HS-5 (cell line): ENCODE measurements around the gene SUPT7L.

ENCODE experiments used
- DNase-seq: peaks from one replicate; pipeline ENCODE4 v3.0.0-alpha.2; 2012; ENCODE audit warnings: low read depth

SUPT7L gene

GRCh38 chr2:27663285-27664153, at the start of gene SUPT7L, which contains the start of gene SLC4A1AP:
SUPT7L (minus strand) TSS chr2:27663614; CDS start chr2:27662192, 1,422 bp downstream.
SLC4A1AP (plus strand) TSS chr2:27663889; CDS start chr2:27663915, 26 bp downstream.
- peak; percentile 85 for DNase-seq

- no peak for DNase-seq
Observed at GRCh38 chr2:27713201-27713600, 49.8 kb upstream of the SUPT7L start.

- DNase-seq = no peak
Observed at GRCh38 chr2:27712522-27712921, 49.1 kb upstream of the SUPT7L start.

- DNase-seq = no peak
Observed at GRCh38 chr2:27711804-27712203, 48.4 kb upstream of the SUPT7L start.

- no peak for DNase-seq
Observed at GRCh38 chr2:27710640-27711430, 47.4 kb upstream of the SUPT7L start.

GRCh38 chr2:27709960-27710575, 46.7 kb upstream of the SUPT7L start:
- no peak for DNase-seq

GRCh38 chr2:27709326-27709725, 45.9 kb upstream of the SUPT7L start:
- DNase-seq = no peak

GRCh38 chr2:27708666-27709065, 45.3 kb upstream of the SUPT7L start:
- DNase-seq = no peak

GRCh38 chr2:27708257-27708654, 44.8 kb upstream of the SUPT7L start:
- no peak for DNase-seq

GRCh38 chr2:27707462-27708256, 44.2 kb upstream of the SUPT7L start:
- no peak for DNase-seq

- DNase-seq = peak; percentile 82
Observed at GRCh38 chr2:27705851-27706622, 42.6 kb upstream of the SUPT7L start.

- no peak for DNase-seq
Observed at GRCh38 chr2:27704342-27704876, 41.0 kb upstream of the SUPT7L start.

- peak; percentile 86 for DNase-seq
Observed at GRCh38 chr2:27703638-27704341, 40.4 kb upstream of the SUPT7L start.

GRCh38 chr2:27702302-27702701, 38.9 kb upstream of the SUPT7L start:
- DNase-seq = no peak

- DNase-seq = no peak
Observed at GRCh38 chr2:27701676-27702075, 38.3 kb upstream of the SUPT7L start.

GRCh38 chr2:27697660-27698059, 34.2 kb upstream of the SUPT7L start:
- no peak for DNase-seq

- no peak for DNase-seq
Observed at GRCh38 chr2:27690052-27690451, 26.6 kb upstream of the SUPT7L start.

GRCh38 chr2:27689424-27689823, 26.0 kb upstream of the SUPT7L start:
- DNase-seq = no peak

- DNase-seq = no peak
Observed at GRCh38 chr2:27687232-27687631, 23.8 kb upstream of the SUPT7L start.

- DNase-seq = no peak
Observed at GRCh38 chr2:27685577-27685976, 22.2 kb upstream of the SUPT7L start.
